ENCODE data around the gene SCYL1. TPM values are rescaled to one million over a fixed set of nuclear protein-coding genes. Genes with fewer than 3 reads are reported as not detected.

SCYL1 gene
- total RNA-seq, 1 donor from 2014 or later: 79.4 TPM

DNA sequence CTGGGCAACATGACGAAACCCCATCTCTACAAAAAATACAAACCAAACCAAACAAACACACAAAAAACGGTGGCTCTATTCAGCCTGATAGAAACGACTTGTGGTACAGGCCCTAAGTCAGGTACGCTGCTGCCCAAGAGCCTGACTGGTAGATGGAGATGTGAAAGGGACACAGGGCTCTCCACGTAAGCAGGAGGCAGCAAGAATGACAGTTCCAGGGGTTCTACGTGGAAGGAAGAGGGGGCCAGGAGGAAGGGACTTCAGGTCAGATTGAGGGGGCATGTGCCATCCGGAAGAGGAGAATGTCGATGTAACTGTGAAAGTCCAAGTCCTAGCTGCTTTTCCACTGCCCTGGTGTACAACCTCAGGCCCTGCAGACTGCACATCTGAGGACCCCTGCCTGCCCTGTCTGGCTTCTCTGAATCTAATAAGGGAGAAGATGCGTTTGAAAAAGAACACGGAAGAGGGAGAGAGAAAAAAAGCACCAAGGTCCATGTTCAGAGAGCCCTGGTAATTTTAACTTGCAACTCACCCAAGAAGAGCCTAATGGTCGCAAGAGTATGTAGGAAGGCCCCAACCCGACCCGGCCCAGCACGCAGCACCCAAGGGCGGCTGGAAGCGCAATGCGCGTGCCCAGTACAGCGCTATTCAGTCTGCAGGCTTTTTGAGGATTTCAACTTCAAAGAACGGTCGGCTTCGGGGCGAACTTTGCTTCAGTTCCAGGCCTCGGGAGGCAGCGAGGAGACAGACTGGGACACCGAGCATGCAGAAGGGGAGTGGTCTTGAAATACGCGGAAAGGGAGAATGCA lies 44.5 kb downstream of the SCYL1 start:
- peak overlapping the region; percentile 99 for H3K27ac Mint-ChIP-seq
- no peak for DNase-seq (ENCODE audit: extremely low spot score, unreplicated experiment)
- peak overlapping the region; percentile 100 for H3K4me3 Mint-ChIP-seq
- peaks cover 28% of the 10 kb centered on the region for H3K4me1 Mint-ChIP-seq (ENCODE audit: unreplicated experiment)
- no peaks in the 10 kb centered on the region for H3K9me3 Mint-ChIP-seq
- TF ChIP-seq CTCF (conservative IDR thresholded peaks at IDR 0.05): no peak
- H3K27me3 Mint-ChIP-seq: no peaks in the 10 kb centered on the region
- H3K36me3 Mint-ChIP-seq: peaks cover 6% of the 10 kb centered on the region

DNA sequence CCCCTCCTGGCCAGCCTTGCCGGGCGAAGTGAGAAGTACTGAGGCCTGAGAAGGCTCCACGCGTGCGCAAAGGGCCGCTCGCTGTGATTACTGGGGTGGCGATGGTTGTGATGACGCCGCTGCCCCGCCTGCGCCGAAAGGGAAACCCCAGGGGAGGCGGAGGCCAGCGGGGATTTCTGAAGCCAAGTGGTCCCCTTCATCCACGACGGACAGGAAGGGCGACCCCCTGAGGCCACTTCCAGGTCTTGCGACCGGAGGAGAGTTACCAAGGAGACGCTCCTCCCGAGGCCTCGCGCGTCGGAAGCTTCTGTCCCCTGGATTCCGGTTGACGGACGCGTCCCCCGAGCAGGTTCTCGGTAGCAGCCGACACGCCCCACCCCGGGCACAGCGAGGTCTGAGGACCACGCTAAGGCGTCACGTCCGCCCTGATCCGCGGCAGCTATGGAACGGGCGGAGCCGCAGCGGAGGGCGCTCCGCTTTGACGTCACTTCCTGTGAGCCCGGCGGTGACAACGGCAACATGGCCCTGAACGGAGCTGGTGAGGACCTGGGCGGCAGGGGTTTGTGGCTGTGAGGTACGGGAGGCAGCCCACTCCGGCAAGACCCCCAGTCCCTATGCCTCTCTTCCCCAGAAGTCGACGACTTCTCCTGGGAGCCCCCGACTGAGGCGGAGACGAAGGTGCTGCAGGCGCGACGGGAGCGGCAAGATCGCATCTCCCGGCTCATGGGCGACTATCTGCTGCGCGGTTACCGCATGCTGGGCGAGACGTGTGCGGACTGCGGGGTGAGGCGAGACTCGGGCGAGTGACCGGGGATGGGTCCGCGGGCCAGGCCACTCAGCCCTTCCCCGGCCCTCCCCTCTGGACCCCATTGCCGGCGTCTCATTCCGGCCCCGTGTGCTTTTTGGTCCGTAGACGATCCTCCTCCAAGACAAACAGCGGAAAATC lies 45.4 kb downstream of the SCYL1 start, which contains the start of gene ZNRD2:
TSS of gene ZNRD2 (plus strand) at position 505 of the 946 bp plus-strand sequence. CDS start at position 520, 15 bp downstream.
- Mint-ChIP-seq H3K4me3 (peak within 1 kb of the TSS; percentile 100), H3K36me3 (peaks cover 6% of the 10 kb centered on the region), H3K27me3 (peaks cover 6% of the 10 kb centered on the region), H3K4me1 (ENCODE audit: unreplicated experiment) (peaks cover 33% of the 10 kb centered on the region), H3K27ac (peak within 1 kb of the TSS; percentile 99), H3K9me3 (no peaks in the 10 kb centered on the region)
- peak; percentile 78 for TF ChIP-seq CTCF (conservative IDR thresholded peaks at IDR 0.05)
- peak; percentile 97 for DNase-seq (ENCODE audit: extremely low spot score, unreplicated experiment)

- Mint-ChIP-seq H3K9me3 (no peaks in the 10 kb centered on the region), H3K4me1 (ENCODE audit: unreplicated experiment) (peaks cover 37% of the 10 kb centered on the region)
- TF ChIP-seq CTCF (conservative IDR thresholded peaks at IDR 0.05): no peak
Observed at GRCh38 chr11:65571420-65571819, 46.5 kb downstream of the SCYL1 start.

GRCh38 chr11:65571940-65572339 lies 47.1 kb downstream of the SCYL1 start:
- Mint-ChIP-seq H3K27me3 (peaks cover 14% of the 10 kb centered on the region), H3K4me3 (peak overlapping the region; percentile 95), H3K4me1 (ENCODE audit: unreplicated experiment) (peaks cover 37% of the 10 kb centered on the region), H3K36me3 (peaks cover 6% of the 10 kb centered on the region), H3K27ac (peak overlapping the region; percentile 96), H3K9me3 (no peaks in the 10 kb centered on the region)
- peak; percentile 49 for TF ChIP-seq CTCF (conservative IDR thresholded peaks at IDR 0.05)
- no peak for DNase-seq (ENCODE audit: extremely low spot score, unreplicated experiment)

More at GRCh38 chr11:65571420-65571819, 46.5 kb downstream of the SCYL1 start:
- H3K27me3 Mint-ChIP-seq: peaks cover 10% of the 10 kb centered on the region
- peaks cover 6% of the 10 kb centered on the region for H3K36me3 Mint-ChIP-seq
- DNase-seq (ENCODE audit: extremely low spot score, unreplicated experiment): no peak
- H3K4me3 Mint-ChIP-seq: peak overlapping the region; percentile 95
- peak overlapping the region; percentile 96 for H3K27ac Mint-ChIP-seq

- Mint-ChIP-seq H3K27ac (peak within 1 kb of the TSS; percentile 96), H3K27me3 (peaks cover 14% of the 10 kb centered on the region), H3K36me3 (peaks cover 6% of the 10 kb centered on the region), H3K4me1 (ENCODE audit: unreplicated experiment) (peaks cover 37% of the 10 kb centered on the region), H3K4me3 (peak within 1 kb of the TSS; percentile 95), H3K9me3 (no peaks in the 10 kb centered on the region)
- peak; percentile 88 for DNase-seq (ENCODE audit: extremely low spot score, unreplicated experiment)
- TF ChIP-seq CTCF (conservative IDR thresholded peaks at IDR 0.05): no peak
Observed at GRCh38 chr11:65572356-65573051, 47.6 kb downstream of the SCYL1 start, which contains the start of gene FAM89B. Gene FAM89B, plus strand, starts transcription at chr11:65572538. Its CDS starts 132 bp downstream, at chr11:65572670.

All from type B pancreatic cell (in vitro differentiated cells).